Measurements from ENCODE around the gene NXPH3. TPM values are rescaled to one million over a fixed set of nuclear protein-coding genes. Genes with fewer than 3 reads are reported as not detected.

The NXPH3 gene
- total RNA-seq, 1 donor from 2014 or later, result 0.79 TPM

DNA sequence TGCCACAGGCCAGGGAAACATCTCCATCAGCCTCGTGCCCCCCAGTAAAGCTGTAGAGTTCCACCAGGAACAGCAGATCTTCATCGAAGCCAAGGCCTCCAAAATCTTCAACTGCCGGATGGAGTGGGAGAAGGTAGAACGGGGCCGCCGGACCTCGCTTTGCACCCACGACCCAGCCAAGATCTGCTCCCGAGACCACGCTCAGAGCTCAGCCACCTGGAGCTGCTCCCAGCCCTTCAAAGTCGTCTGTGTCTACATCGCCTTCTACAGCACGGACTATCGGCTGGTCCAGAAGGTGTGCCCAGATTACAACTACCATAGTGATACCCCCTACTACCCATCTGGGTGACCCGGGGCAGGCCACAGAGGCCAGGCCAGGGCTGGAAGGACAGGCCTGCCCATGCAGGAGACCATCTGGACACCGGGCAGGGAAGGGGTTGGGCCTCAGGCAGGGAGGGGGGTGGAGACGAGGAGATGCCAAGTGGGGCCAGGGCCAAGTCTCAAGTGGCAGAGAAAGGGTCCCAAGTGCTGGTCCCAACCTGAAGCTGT, 3.4 kb downstream of the NXPH3 start:
- H3K9me3 Mint-ChIP-seq, result no peaks in the 10 kb centered on the region
- no peaks in the 10 kb centered on the region for H3K36me3 Mint-ChIP-seq (ENCODE audit: low read depth)
- H3K4me1 Mint-ChIP-seq, result peaks cover 11% of the 10 kb centered on the region
- H3K27me3 Mint-ChIP-seq (ENCODE audit: low read depth), result peaks cover 26% of the 10 kb centered on the region
- DNase-seq (ENCODE audit: low read depth, low spot score), result no peak
- no peak for TF ChIP-seq CTCF (conservative IDR thresholded peaks at IDR 0.05)
- H3K4me3 Mint-ChIP-seq, result no peak overlapping the region
- H3K27ac Mint-ChIP-seq (ENCODE audit: unreplicated experiment), result no peak overlapping the region

DNA sequence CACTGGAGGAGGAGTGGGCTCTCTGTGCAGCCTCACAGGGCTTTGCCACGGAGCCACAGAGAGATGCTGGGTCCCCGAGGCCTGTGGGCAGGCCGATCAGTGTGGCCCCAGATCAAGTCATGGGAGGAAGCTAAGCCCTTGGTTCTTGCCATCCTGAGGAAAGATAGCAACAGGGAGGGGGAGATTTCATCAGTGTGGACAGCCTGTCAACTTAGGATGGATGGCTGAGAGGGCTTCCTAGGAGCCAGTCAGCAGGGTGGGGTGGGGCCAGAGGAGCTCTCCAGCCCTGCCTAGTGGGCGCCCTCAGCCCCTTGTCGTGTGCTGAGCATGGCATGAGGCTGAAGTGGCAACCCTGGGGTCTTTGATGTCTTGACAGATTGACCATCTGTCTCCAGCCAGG, 3.9 kb downstream of the NXPH3 start:
- no peak overlapping the region for H3K4me3 Mint-ChIP-seq
- no peaks in the 10 kb centered on the region for H3K9me3 Mint-ChIP-seq
- H3K36me3 Mint-ChIP-seq (ENCODE audit: low read depth), result no peaks in the 10 kb centered on the region
- DNase-seq (ENCODE audit: low read depth, low spot score), result no peak
- no peak overlapping the region for H3K27ac Mint-ChIP-seq (ENCODE audit: unreplicated experiment)
- TF ChIP-seq CTCF (conservative IDR thresholded peaks at IDR 0.05), result no peak
- H3K27me3 Mint-ChIP-seq (ENCODE audit: low read depth), result peaks cover 24% of the 10 kb centered on the region
- peaks cover 6% of the 10 kb centered on the region for H3K4me1 Mint-ChIP-seq

- no peak for DNase-seq (ENCODE audit: low read depth, low spot score)
- H3K4me1 Mint-ChIP-seq, result peaks cover 6% of the 10 kb centered on the region
- no peaks in the 10 kb centered on the region for H3K36me3 Mint-ChIP-seq (ENCODE audit: low read depth)
- peaks cover 21% of the 10 kb centered on the region for H3K27me3 Mint-ChIP-seq (ENCODE audit: low read depth)
- H3K4me3 Mint-ChIP-seq, result peak overlapping the region; percentile 34
- TF ChIP-seq CTCF (conservative IDR thresholded peaks at IDR 0.05), result no peak
- no peak overlapping the region for H3K27ac Mint-ChIP-seq (ENCODE audit: unreplicated experiment)
- no peaks in the 10 kb centered on the region for H3K9me3 Mint-ChIP-seq
Measured at GRCh38 chr17:49580055-49580721, 4.5 kb downstream of the NXPH3 start.

GRCh38 chr17:49580981-49581647, 5.4 kb downstream of the NXPH3 start:
- TF ChIP-seq CTCF (conservative IDR thresholded peaks at IDR 0.05), result no peak
- peak overlapping the region; percentile 34 for H3K4me3 Mint-ChIP-seq
- H3K9me3 Mint-ChIP-seq, result no peaks in the 10 kb centered on the region
- no peak for DNase-seq (ENCODE audit: low read depth, low spot score)
- H3K27me3 Mint-ChIP-seq (ENCODE audit: low read depth), result peaks cover 18% of the 10 kb centered on the region
- peaks cover 6% of the 10 kb centered on the region for H3K4me1 Mint-ChIP-seq
- no peak overlapping the region for H3K27ac Mint-ChIP-seq (ENCODE audit: unreplicated experiment)
- no peaks in the 10 kb centered on the region for H3K36me3 Mint-ChIP-seq (ENCODE audit: low read depth)

DNA sequence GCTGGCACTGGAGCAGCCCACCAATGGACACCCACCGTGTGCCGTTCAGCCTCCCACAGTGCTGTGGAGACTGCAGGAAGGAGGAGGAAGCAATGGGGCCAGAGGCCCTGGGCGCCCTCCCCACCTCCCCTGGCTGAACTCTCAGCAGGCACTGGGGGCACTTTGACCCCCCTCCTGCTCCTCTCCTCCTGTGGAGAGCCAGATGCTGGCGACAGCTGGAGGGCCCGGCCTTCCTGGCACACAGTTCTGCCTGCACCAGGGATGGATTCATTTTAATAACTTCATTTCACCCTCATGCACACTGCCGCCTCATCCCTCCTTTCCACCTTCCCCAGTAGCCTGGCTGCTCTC, 6.0 kb downstream of the NXPH3 start:
- no peak for TF ChIP-seq CTCF (conservative IDR thresholded peaks at IDR 0.05)
- DNase-seq (ENCODE audit: low read depth, low spot score), result no peak
- Mint-ChIP-seq H3K9me3 (no peaks in the 10 kb centered on the region), H3K4me1 (peaks cover 6% of the 10 kb centered on the region), H3K4me3 (no peak overlapping the region), H3K36me3 (ENCODE audit: low read depth) (no peaks in the 10 kb centered on the region), H3K27me3 (ENCODE audit: low read depth) (peaks cover 15% of the 10 kb centered on the region), H3K27ac (ENCODE audit: unreplicated experiment) (no peak overlapping the region)
